Activated gamma-delta T cell treated with Interleukin-2 at 50 U/mL for 16 hours (primary cell): ENCODE measurements around the gene FNDC3B.
"Not testable (repeated sequence)": the region's sequence is repeated elsewhere in the genome, so short reads cannot be mapped to it uniquely, and the experiment has no call there.

Source experiments
- DNase-seq: peaks from one replicate; pipeline ENCODE4 v3.0.0-alpha.2; 2020

Gene FNDC3B

GRCh38 chr3:172354931-172355499 is 315.6 kb downstream of the FNDC3B start:
- DNase-seq, result no peak

DNA sequence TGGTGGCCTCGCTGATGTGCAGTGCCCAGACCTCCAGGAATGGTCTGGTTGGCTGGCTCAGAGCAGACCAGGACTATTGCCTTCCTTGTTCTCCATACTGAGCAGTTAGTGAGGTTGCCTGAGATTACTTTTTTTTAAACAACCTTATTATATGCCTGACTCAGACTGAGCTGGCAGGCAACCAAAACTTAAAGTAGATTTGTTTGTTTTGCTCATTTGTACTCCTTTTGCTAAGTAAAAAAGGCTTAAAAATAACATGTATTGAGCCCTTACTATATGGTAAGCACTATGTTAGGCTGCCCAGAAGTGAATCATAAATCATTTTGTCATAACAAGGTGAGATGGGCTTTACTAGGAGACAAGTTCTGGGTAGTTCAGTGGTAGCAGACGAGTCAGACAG is 316.5 kb downstream of the FNDC3B start:
- DNase-seq, result no peak

DNA sequence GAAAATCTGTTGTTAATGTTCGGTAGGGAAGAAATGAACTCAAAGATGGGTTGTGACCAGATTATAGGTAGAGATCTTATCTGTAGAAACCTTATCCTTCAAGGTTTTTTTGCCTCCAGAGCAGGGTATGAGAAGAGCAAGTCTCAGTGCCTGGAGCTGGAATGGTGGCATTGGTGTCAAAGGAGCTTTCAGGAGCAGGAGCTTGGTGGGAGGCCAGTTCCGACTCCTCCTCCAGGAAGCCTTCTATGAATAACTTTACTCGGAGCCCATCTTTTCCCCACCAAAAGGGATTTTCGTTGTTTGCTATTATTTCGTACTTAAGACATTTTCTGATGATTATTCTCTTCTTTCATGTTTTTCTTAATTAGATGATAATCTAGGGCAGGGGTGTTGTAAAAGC is 317.0 kb downstream of the FNDC3B start:
- no peak for DNase-seq

DNA sequence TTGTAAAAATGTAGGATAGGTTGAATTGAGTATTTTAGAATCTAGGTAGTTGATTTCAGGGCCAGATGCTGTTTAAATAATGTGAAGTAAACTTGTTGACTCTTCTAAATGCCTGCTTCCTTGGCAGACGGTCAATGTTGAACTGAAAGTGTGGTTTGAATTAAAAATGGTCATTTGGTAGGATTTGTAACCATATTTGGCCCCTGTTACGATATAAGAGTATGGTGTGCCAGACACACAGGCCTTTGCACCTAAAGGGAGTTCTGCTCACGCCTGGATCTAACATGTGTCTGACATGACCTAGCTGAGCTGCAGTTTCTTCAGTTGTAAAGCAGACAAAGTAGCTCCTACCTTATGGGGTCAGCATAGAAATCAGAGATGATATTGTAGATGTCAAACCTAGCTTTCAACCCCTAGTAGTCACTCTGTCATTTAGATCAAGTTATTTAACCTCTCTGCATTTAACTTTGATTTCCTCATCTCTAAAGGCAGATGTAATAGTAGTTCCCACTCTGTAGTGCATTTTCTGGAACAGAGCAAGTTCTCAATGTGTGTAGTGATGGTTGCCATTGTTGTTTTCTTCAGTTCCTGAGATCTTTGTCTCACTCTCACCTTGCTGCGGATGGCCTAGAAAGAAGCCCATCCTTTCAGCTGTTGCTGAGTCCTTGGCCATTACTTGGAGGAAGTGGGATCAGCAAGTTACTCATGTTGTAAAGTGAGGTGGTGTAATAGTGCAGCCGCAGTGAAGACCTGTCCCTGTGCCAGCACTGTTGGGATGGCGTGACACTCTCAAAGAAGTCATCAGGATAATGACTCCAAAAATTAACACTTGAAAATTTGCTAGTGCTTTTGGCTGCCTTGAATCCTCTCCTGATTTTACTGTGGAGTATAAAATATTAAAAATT is 318.7 kb downstream of the FNDC3B start:
- DNase-seq, result no peak

- no peak for DNase-seq
Observed at GRCh38 chr3:172359231-172359630, 319.9 kb downstream of the FNDC3B start.

DNA sequence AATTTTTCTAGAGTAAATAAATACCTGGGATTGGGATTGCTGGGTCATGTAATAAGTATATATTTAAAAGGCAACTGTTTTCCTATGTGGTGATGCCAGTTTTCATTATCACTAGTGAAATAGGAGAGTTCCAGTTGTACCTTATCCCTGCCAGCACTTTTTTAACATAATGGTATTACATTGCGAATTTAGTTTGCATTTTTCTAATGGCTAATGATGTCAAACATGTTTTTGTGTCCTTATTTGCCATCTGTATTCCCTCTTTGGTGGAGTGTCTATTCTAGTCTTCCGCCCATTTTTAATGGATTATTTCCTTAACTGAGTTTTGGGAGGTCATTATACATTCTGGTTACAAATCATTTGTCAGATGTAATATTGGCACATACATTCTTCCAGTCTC is 320.6 kb downstream of the FNDC3B start:
- DNase-seq, result no peak

DNA sequence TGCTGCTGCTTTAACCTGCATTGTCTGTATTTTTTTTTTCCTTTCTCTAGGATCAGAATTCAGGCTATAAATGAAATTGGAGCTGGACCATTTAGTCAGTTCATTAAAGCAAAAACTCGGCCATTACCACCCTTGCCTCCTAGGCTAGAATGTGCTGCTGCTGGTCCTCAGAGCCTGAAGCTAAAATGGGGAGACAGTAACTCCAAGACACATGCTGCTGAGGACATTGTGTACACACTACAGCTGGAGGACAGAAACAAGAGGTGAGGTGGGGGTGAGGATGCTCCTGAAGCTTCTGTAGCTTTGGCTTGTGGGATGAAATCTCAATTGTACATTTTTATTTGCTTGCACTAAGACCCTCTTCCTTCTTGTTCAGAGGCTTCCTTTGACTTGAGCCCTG is 323.2 kb downstream of the FNDC3B start:
- DNase-seq, result no peak

DNA sequence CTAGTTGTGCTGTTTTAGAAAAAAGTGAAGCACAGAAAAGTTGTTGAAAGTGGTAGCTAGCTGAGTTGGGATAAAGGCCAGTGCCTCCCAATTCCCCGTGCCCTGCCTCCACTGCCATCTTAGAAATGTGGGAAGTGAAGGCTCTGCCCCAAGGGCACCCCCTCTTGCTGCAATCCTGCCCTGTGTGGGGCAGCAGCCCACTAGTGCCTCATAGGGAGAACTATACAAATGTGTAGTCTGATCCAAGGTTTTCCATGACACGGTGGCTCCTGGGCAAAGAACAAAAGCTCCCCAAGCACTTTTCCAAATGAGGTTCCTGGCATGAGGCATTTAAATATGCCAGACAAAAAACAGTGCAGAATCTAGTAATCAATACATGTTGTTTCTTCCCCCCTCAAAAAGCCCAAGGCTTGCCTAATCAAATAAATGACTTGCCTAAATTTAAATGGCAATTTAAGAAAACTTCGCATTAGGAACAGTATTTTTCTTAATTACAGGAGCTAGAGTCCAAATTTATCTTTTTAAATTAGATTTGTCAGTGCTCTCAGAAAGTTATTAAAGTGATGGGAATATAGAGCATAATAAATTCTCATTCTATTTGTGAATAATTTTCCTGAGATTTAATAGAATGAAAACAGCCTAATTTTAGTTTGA is 325.1 kb downstream of the FNDC3B start:
- no peak for DNase-seq

GRCh38 chr3:172365028-172365567 is 325.7 kb downstream of the FNDC3B start:
- no peak for DNase-seq

DNA sequence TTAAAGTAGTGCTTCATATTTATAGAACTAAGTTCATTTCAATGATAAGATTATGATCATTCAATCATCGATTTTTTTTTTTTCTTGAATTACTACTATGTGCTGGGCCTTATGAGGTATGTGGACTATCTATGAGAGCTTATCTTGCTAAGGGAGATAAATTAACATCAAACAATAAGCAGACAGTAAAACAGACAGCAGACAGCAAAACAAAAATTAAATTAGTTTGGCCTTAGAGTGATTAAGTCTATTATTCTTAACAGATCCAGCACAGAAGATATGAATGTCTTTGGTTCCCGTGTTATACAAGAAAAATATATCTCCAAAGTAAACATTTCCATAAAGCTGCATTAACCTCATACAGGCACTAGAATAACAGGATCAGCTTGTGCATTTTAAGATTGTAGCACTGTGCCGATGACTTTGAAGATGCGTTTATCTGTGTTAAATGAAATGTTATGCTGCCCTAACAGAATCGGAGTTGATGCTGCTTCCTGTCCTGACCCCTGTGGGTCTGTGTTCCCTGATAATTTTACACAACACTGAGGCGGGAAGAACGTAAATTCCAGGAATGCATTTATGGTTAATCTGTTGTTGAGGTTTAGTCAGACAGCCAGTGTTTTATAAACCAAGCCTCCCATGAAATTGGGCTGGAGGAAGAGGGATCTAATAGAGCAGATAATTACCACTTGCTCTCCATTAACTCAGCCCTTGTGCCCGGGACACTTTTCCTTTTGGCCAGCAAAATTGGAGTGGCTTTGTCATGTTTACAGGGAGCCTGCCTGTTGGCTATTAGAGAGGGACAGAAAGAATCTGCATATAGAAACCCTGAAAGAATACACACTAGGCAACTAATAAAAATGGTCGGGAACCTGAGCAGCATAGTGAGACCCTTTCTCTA is 328.1 kb downstream of the FNDC3B start:
- no peak for DNase-seq

DNA sequence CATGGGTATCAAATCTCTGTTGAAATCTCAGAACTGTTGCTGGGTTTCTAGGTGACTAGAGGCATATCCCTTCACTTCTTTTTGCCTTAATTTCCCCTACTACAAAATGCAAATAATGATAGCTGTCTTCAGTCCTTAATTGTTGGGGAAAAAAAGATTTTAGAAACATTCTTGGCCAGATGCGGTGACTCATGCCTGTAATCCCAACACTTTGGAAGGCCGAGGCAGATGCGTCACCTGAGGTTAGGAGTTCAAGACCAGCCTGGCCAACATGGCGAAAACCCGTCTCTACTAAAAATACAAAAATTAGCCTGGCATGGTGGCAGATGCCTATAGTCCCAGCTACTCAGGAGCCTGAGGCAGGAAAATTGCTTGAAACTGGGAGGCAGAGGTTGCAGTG is 329.2 kb downstream of the FNDC3B start:
- DNase-seq, result not testable (repeated sequence)

DNA sequence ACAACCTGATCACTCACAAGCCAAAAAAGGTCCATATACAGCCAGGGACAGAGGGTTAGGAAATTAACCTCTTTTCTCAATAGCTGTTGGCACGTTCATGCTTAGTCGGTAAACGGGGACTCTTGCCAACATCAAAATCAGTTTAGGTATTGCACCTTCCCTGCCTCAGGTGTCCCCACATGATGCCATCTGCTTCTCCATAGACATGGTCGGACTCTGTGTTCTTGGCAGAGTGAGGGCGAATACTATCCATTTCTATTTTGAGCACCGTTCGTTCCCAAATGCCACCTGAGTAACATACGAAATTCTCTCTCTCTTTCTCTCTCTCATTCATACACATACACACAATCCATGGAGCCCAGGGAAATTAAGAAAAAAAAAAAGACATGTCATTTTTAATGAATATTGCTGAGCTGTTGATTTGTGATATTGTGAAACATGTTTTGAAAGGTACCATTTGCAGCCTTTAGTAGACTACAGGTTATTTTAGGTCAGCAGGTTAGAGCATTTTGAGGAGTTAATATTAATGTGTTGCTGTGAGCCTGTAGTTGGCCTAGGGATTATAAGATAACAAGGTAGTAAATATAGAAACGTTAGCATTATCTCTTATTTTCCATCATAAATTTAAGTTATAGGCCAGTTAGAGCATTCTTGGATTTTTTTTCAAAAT is 330.3 kb downstream of the FNDC3B start:
- DNase-seq, result no peak

DNA sequence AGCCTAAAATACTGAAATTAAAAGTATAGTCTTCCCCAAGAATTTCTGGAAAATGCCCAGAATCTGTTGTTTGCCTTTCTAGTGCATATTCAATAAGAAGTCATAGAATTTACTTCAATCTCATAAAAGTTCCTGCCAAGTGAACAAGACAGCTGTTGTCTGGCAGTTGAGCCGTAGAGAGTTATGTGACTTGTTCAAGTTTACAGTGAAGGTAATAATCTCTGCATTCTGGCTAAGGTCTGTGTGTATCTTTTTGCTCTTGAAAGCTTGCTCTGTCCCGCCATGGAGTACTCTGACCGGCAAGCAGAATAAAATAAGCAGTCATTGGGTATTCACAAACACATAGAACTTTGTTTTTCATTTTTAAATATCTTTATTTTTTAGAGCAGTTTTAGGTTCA is 331.0 kb downstream of the FNDC3B start:
- no peak for DNase-seq

DNA sequence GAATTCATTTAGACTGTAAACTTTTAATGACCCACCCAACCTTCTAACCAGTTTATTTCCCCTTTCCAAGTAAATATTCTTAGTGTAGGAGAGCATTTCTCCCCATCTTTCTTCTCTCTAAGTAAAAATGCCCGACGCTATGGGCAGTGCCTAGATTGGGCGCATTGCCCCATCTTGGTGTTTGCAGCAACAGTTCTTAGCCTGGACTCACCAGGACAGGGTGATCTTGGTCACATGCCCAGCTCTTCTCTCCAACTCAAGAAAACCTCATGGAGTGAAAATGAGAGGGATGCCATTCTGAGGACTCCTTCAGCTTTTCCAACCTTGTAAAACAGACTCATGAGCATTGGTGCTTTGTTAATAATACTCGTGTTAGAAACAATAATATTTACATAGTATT is 332.2 kb downstream of the FNDC3B start:
- no peak for DNase-seq

DNA sequence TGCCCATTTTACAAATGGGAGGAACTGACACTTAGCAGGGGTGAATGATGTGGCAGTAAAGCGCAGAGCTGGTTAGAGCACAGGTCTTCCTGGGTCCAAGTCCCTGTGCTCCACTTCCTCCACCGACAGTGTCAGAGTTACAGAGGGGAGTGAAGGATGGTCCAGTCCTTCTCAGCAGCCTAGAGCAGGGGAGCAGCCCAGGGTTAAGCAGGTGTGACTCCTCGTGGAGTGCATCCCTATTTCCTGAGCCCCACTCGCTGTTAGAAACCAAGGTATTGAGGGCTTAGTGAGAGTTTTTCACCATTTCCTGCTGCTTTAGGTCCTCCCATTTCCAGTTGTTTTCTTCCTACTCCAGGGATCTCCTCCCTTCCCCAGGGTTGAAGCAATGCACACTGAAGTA is 333.5 kb downstream of the FNDC3B start:
- DNase-seq, result no peak

GRCh38 chr3:172373912-172374311 is 334.5 kb downstream of the FNDC3B start:
- no peak for DNase-seq

- DNase-seq, result no peak
Observed at GRCh38 chr3:172375206-172375850, 335.9 kb downstream of the FNDC3B start.

DNA sequence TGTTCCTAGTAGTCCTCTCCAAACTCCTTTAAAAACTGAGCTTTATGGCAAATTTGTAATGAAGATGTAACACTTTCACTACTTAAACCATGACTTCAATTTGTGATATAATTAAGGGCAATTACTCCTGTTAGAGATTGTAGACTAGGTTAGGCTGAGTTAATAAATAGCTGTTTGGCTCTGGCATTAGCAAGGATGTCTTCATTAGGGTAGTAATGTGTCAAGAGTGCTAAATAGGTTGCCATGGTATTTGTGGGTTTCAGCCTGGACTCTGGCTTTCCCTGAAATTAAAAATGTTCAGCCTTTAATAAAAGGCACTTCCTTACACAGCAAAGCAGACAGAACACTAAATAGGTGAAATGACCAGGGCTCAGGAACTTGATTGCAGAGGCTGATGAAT is 337.0 kb downstream of the FNDC3B start:
- DNase-seq, result no peak

DNA sequence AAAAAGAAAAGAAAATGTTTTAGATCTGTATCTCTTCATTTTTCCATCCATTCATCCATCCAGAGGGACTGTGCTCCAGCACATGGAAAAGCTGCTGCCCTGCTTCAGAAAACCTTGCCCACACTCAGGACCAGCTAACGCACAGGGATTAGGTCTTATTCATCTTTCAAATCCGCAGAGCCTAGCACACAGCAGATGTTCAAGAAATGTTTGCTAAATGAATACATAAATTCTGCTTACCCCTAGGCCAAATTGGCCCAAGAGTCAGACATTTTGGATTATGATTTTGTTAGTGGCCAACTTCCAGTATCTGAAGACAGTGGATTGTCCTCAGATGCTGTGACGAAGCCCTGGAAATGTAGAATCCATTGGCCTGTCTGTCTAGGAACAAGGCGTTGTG is 337.5 kb downstream of the FNDC3B start:
- DNase-seq, result no peak

DNA sequence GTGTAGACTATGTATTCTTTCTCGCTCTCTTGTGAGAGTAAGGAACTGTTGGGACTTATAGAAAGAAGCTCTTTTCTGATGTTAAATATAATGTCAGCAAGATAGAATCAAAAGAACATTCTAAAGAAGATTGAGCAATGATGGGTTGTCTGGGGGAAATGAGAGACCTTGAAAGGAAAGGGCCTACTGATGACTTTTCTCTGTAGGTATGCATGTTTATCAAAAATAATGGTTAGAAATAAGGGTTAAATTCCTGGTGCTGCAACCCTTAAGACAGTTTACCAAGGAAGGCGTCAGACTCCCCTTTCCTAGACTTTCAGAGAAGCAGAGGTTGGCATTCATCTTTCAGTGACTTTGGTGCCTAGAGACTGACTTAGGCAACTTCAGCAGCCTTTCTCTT is 339.1 kb downstream of the FNDC3B start:
- no peak for DNase-seq

DNA sequence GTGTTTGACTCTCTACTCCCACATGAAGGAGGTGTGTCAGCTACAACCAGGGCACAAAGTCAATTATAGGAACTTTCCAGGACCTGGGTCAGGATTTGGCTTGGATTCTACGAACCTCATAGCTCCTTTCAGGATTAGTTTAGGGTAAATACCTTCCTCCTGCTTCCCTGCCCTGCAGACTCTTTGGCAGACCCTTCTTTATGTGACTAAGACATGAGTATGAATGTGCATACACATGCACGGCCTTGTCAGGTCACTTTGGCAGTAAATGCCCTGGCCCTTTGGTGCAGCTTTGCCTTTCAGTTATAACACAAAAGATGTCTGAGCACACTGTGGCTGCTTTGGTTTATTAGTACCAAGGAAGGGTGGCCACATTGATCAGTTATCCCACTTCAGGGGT is 340.0 kb downstream of the FNDC3B start:
- no peak for DNase-seq

GRCh38 chr3:172380632-172381031 is 341.3 kb downstream of the FNDC3B start:
- no peak for DNase-seq
